ENCODE results near the gene CENPK.

GRCh38 chr5:65489119-65489518 is 73.8 kb downstream of the CENPK start:
- TF ChIP-seq POLR2AphosphoS5 (IDR thresholded peaks at IDR 0.05; ENCODE audit: insufficient read depth in 1 of 2, low read depth in 1 of 2) (no peak), CTCF (IDR thresholded peaks at IDR 0.05) (no peak)

All from vagina (tissue), 2 donors.